HepG2 (cell line): Measurements from ENCODE around the gene RLN3. TPM values are rescaled to one million over a fixed set of nuclear protein-coding genes. Genes with fewer than 3 reads are reported as not detected.

ENCODE experiments used
- ATAC-seq: fragments of 200-7000 bp; cut with Tn5 transposase; 3 replicates; pipeline ENCODE4 v1.9.1; 2020; ENCODE audit warnings: mild to moderate bottlenecking, moderate library complexity
- BruUV-seq: library from RNA; stranded (reverse); fragments of 400-500 nt; replicated peaks from 2 replicates; lab custom pipeline; 2021; lab: Mats Ljungman, UMichigan
- CTCF ChIA-PET: fragments of 300-600 bp; formaldehyde crosslinking; extraction: SDS; loops from one replicate; lab custom pipeline; 2021; ENCODE audit warnings: low total read pairs, inconsistent platforms, low intra/inter-chr PET ratio; lab: Yijun Ruan, JAX
- POLR2A ChIA-PET: fragments of 350-600 bp; sonication (Branson Sonifier 250); formaldehyde crosslinking; loops from one replicate; lab custom pipeline; 2020; ENCODE audit warnings: antibody characterized with exemption, inconsistent platforms; lab: Yijun Ruan, JAX
- DNase-seq: peaks from one replicate; pipeline ENCODE4 v3.0.0-alpha.2; 2015; ENCODE audit warnings: low spot score
- FAIRE-seq: peaks from 3 replicates; lab custom pipeline; 2011; peaks lifted over from hg19 to GRCh38; lab: Jason Lieb, UNC
- H2AFZ ChIP-seq: one replicate; pipeline ENCODE4 v1.6.1; 2011; ENCODE audit warnings: low read length, inconsistent platforms
- H3K27ac ChIP-seq: fragments of 300-600 bp; 3 replicates; pipeline ENCODE4 v1.8.0; 2011; ENCODE audit warnings: mixed run types, mild to moderate bottlenecking, mixed read lengths, low read length, inconsistent platforms; ENCODE audit not compliant: insufficient read depth; ENCODE audit errors: extremely low read length
- H3K27me3 ChIP-seq, 2 experiments: fragments of 200-600 bp in 1 of 2; 2 replicates in 1 of 2; 3 replicates in 1 of 2; pipeline versions ENCODE4 v1.6.0 to v1.8.0; 2011; ENCODE audit warnings: low read length in 2 of 2, mild to moderate bottlenecking in 2 of 2, moderate library complexity in 2 of 2, inconsistent platforms in 1 of 2; ENCODE audit not compliant: insufficient read depth in 2 of 2, control insufficient read depth in 1 of 2
- H3K36me3 ChIP-seq, 2 experiments: fragments of 200-600 bp in 1 of 2; replicated peaks in 1 of 2; 2 replicates in 1 of 2; 3 replicates in 1 of 2; pipeline versions ENCODE4 v1.5.1 to v1.8.0; 2011; ENCODE audit warnings: low read length in 2 of 2, inconsistent platforms in 1 of 2; ENCODE audit not compliant: insufficient read depth in 2 of 2, control insufficient read depth in 1 of 2
- H3K4me1 ChIP-seq: 2 replicates; pipeline ENCODE4 v1.5.1; 2012; ENCODE audit warnings: low read length, inconsistent platforms; ENCODE audit not compliant: insufficient read depth
- H3K4me2 ChIP-seq: 2 replicates; pipeline ENCODE4 v1.6.0; 2011; ENCODE audit warnings: low read depth, low read length, inconsistent platforms
- H3K4me3 ChIP-seq, 3 experiments: fragments of 200-600 bp in 1 of 3; sonication (generic), shearing (Covaris generic) in 1 of 3; replicated peaks in 1 of 3; 2 replicates each; pipeline ENCODE4 v1.5.1; 2011 to 2016; ENCODE audit warnings: low read length in 3 of 3, inconsistent platforms in 2 of 3, low read depth in 2 of 3, mild to moderate bottlenecking in 2 of 3, control low read depth in 1 of 3, mixed read lengths in 1 of 3; ENCODE audit not compliant: insufficient read depth in 1 of 3
- H3K79me2 ChIP-seq: one replicate; pipeline ENCODE4 v1.6.1; 2011; ENCODE audit warnings: low read length, inconsistent platforms; ENCODE audit not compliant: insufficient read depth
- H3K9ac ChIP-seq: 2 replicates; pipeline ENCODE4 v1.6.0; 2011; ENCODE audit warnings: mild to moderate bottlenecking, low read depth, low read length, inconsistent platforms; ENCODE audit not compliant: insufficient read depth
- H3K9me3 ChIP-seq: 2 replicates; pipeline ENCODE4 v1.5.1; 2012; ENCODE audit warnings: mild to moderate bottlenecking, low read length
- H4K20me1 ChIP-seq: 2 replicates; pipeline ENCODE4 v1.6.0; 2011; ENCODE audit warnings: inconsistent platforms, mild to moderate bottlenecking, low read length, moderate library complexity; ENCODE audit not compliant: insufficient read depth
- ATF7 ChIP-seq, 2 experiments: fragments of 450-650 bp in 1 of 2; sonication (generic) in 1 of 2; formaldehyde crosslinking in 1 of 2; IDR thresholded peaks; 2 replicates each; pipeline versions ENCODE4 v1.4.0 to v1.6.1; 2016 to 2020; ENCODE audit warnings: antibody characterized with exemption in 1 of 2, mild to moderate bottlenecking in 1 of 2, missing genetic modification reagents in 1 of 2
- FOXJ3 ChIP-seq: sonication (generic); formaldehyde crosslinking; IDR thresholded peaks from 2 replicates; pipeline ENCODE4 v1.4.0; 2020; ENCODE audit warnings: missing genetic modification reagents, mild to moderate bottlenecking, borderline replicate concordance
- NCOA1 ChIP-seq: sonication (generic); formaldehyde crosslinking; IDR thresholded peaks from 2 replicates; pipeline ENCODE4 v1.9.0; 2021; ENCODE audit warnings: missing genetic modification reagents
- NFYB ChIP-seq: sonication (generic); formaldehyde crosslinking; IDR thresholded peaks from 2 replicates; pipeline ENCODE4 v1.4.0; 2020; ENCODE audit warnings: missing genetic modification reagents
- NPAS2 ChIP-seq: sonication (generic); formaldehyde crosslinking; IDR thresholded peaks from 2 replicates; pipeline ENCODE4 v1.8.0; 2022; ENCODE audit warnings: mild to moderate bottlenecking, missing genetic modification reagents, borderline replicate concordance
- ZFP36 ChIP-seq: fragments of 150-350 bp; IDR thresholded peaks from 2 replicates; pipeline ENCODE4 v1.6.1; 2018; ENCODE audit warnings: borderline replicate concordance, low read length, low read depth; ENCODE audit not compliant: partially characterized antibody
- ZFP82 ChIP-seq: sonication (generic); formaldehyde crosslinking; IDR thresholded peaks from 2 replicates; pipeline ENCODE4 v1.5.1; 2020; ENCODE audit warnings: mild to moderate bottlenecking, missing genetic modification reagents, borderline replicate concordance
- ZKSCAN8 ChIP-seq: IDR thresholded peaks from 2 replicates; pipeline ENCODE4 v1.6.1; 2016; ENCODE audit warnings: borderline replicate concordance, missing genetic modification reagents, missing compliant biosample characterization
- ZNF33B ChIP-seq: sonication (generic); formaldehyde crosslinking; IDR thresholded peaks from 2 replicates; pipeline ENCODE4 v1.5.1; 2020; ENCODE audit warnings: mild to moderate bottlenecking, missing genetic modification reagents
- ZNF34 ChIP-seq: sonication (generic); formaldehyde crosslinking; IDR thresholded peaks from 2 replicates; pipeline ENCODE4 v1.4.0; 2020; ENCODE audit warnings: mild to moderate bottlenecking, missing genetic modification reagents, borderline replicate concordance
- ZNF552 ChIP-seq: sonication (generic); formaldehyde crosslinking; IDR thresholded peaks from 2 replicates; pipeline ENCODE4 v1.9.0; 2022; ENCODE audit warnings: missing genetic modification reagents, mild to moderate bottlenecking, borderline replicate concordance
- ZNF605 ChIP-seq: sonication (generic); formaldehyde crosslinking; IDR thresholded peaks from 2 replicates; pipeline ENCODE4 v1.8.0; 2022; ENCODE audit warnings: mild to moderate bottlenecking, missing genetic modification reagents
- WGBS: methylation state at CpG from one replicate; pipeline ENCODE4 v1.1.6; 2017; ENCODE audit warnings: low lambda C conversion rate; 5-methylcytosine and 5-hydroxymethylcytosine counted together
- in situ Hi-C: cut with HindIII; loops from 2 replicates; pipeline ENCODE4 v1.10.0; 2017; ENCODE audit warnings: low pct_unique_long_range_greater_than_20kb; ENCODE audit not compliant: extremely low pct_ligation_motif_present
- intact Hi-C: fragments of 100-400 bp; cut with micrococcal nuclease; formaldehyde crosslinking; loops from one replicate; pipeline ENCODE4 v1.10.0; 2022; ENCODE audit not compliant: unreplicated experiment
- polyA plus RNA-seq, 8 experiments: library from polyadenylated mRNA; depleted of rRNA in 3 of 8; stranded (reverse) in 7 of 8; unstranded in 1 of 8; fragments of >200 nt; fragmentation: Illumina TruSeq in 4 of 8; extraction: Trizol in 4 of 8; gene quantifications; 2 replicates each; pipeline versions ENCODE4 v1.2.1 to v1.2.3, GENCODE V29; 2011 to 2016; ENCODE audit warnings: low read depth in 4 of 8, missing spikeins in 1 of 8, mixed read lengths in 1 of 8; ENCODE audit not compliant: insufficient read depth in 1 of 8
- total RNA-seq, 5 experiments: library from RNA; depleted of rRNA; stranded (reverse); fragments of >200 nt; fragmentation: Illumina TruSeq; extraction: Trizol; gene quantifications; 2 replicates each; pipeline ENCODE4 v1.2.3, GENCODE V29; 2016; ENCODE audit warnings: low read depth in 1 of 5
- TF ChIP-seq, protein P1 (sequence below): sonication (generic); formaldehyde crosslinking; IDR thresholded peaks from 2 replicates; pipeline ENCODE4 v1.9.0; 2021; ENCODE audit warnings: mild to moderate bottlenecking, missing genetic modification reagents

RLN3 gene
- total and polyA plus RNA-seq, 2 of the 13 experiments (the other 11 are each of a cell fraction or from before 2014, with no cell fraction given): not detected

DNA sequence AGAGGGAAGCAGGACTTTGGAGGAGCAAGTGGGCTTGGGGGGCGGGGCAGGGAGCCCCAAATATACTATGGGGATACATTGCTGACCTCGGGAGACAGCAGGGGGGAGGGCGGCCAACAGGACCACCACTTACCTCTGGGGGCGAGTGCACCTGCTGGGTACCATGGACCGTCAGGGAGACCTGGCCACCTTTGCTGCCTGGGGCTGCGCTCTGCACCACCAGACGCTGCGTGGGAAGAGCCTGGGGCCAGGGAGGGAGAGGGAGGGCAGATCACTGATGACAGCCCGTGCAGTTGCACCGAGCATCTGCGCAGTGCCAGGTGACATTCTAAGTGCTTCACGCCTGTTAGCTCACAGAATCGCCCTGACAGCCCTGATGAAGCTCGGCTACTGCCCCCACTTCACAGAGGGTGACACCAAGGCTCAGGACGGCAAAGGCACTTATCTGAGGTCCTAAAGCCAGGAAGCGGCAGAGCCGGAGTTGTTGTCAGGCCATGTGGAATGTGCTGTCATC lies 45.9 kb upstream of the RLN3 start:
- no peaks in the 10 kb centered on the region for H3K27me3 ChIP-seq
- BruUV-seq: no TSS peak
- CTCF ChIA-PET: no interaction called here
- H3K4me3 ChIP-seq: no peak overlapping the region
- H2AFZ ChIP-seq: no peak overlapping the region
- H3K27ac ChIP-seq: no peak overlapping the region
- POLR2A ChIA-PET: no interaction called here
- peaks cover 5 to 12% of the 10 kb centered on the region in 2 experiments; a peak in 3 of 5 replicates for H3K36me3 ChIP-seq
- WGBS: 97% methylated on average over 10 of the region's 17 CpGs
- no peaks in the 10 kb centered on the region for H3K9me3 ChIP-seq
- H4K20me1 ChIP-seq: no peaks in the 10 kb centered on the region
- no peak for ATAC-seq
- no peak overlapping the region for H3K9ac ChIP-seq
- intact Hi-C loops: no loop called here
- TF ChIP-seq ZNF34 (CRISPR knock-in tag): no peak
- no peak for TF ChIP-seq ZNF605 (CRISPR knock-in tag)
- no peak for TF ChIP-seq ZNF552 (CRISPR knock-in tag)
- no peak for TF ChIP-seq ATF7 (IDR thresholded peaks at IDR 0.05)
- TF ChIP-seq ATF7 (CRISPR knock-in tag; IDR thresholded peaks at IDR 0.05): no peak
- TF ChIP-seq FOXJ3 (CRISPR knock-in tag): no peak
- peaks cover 22% of the 10 kb centered on the region for H3K4me1 ChIP-seq
- DNase-seq: no peak
- FAIRE-seq: no peak
- H3K79me2 ChIP-seq: no peaks in the 10 kb centered on the region
- H3K4me2 ChIP-seq: no peak overlapping the region
- in situ Hi-C loops: no loop called here

DNA sequence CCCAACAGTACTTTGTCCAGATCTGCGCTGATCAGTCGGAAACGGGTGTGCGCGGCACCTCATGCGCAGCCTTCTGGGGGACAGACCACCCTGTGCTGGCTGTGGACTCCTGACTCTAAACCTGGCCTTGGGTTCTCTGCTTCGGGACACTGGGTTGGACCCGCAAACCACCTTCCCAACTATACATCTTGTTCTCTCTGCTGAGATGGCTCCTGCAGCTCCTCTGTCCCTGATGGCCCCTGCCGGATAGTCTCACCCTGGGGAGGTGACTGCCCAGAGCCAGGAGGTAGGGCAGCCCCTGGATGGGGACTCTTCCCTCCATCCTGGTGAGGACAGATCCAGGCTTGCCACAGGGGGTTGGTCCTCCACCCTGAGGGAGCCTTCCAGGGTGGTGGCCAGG lies 45.2 kb upstream of the RLN3 start:
- no peaks in the 10 kb centered on the region for H4K20me1 ChIP-seq
- FAIRE-seq: no peak
- no peaks in the 10 kb centered on the region for H3K79me2 ChIP-seq
- no peak overlapping the region for H3K9ac ChIP-seq
- ATAC-seq: no peak
- POLR2A ChIA-PET: no interaction called here
- in situ Hi-C loops (no loop called here), intact Hi-C loops (no loop called here)
- H3K4me2 ChIP-seq: no peak overlapping the region
- H2AFZ ChIP-seq: no peak overlapping the region
- H3K27me3 ChIP-seq: no peaks in the 10 kb centered on the region
- peaks cover 22% of the 10 kb centered on the region for H3K4me1 ChIP-seq
- H3K36me3 ChIP-seq: peaks cover 5 to 12% of the 10 kb centered on the region in 2 experiments; a peak in 3 of 5 replicates
- H3K4me3 ChIP-seq: no peak overlapping the region
- H3K27ac ChIP-seq: no peak overlapping the region
- no peak for DNase-seq
- BruUV-seq: no TSS peak
- no peaks in the 10 kb centered on the region for H3K9me3 ChIP-seq
- CTCF ChIA-PET: no interaction called here
- WGBS: 91% methylated on average over 6 of the region's 9 CpGs
- TF ChIP-seq NFYB (CRISPR knock-in tag): no peak
- no peak for TF ChIP-seq NCOA1 (CRISPR knock-in tag)
- TF ChIP-seq ZNF33B (CRISPR knock-in tag): no peak
- TF ChIP-seq, protein P1, sequence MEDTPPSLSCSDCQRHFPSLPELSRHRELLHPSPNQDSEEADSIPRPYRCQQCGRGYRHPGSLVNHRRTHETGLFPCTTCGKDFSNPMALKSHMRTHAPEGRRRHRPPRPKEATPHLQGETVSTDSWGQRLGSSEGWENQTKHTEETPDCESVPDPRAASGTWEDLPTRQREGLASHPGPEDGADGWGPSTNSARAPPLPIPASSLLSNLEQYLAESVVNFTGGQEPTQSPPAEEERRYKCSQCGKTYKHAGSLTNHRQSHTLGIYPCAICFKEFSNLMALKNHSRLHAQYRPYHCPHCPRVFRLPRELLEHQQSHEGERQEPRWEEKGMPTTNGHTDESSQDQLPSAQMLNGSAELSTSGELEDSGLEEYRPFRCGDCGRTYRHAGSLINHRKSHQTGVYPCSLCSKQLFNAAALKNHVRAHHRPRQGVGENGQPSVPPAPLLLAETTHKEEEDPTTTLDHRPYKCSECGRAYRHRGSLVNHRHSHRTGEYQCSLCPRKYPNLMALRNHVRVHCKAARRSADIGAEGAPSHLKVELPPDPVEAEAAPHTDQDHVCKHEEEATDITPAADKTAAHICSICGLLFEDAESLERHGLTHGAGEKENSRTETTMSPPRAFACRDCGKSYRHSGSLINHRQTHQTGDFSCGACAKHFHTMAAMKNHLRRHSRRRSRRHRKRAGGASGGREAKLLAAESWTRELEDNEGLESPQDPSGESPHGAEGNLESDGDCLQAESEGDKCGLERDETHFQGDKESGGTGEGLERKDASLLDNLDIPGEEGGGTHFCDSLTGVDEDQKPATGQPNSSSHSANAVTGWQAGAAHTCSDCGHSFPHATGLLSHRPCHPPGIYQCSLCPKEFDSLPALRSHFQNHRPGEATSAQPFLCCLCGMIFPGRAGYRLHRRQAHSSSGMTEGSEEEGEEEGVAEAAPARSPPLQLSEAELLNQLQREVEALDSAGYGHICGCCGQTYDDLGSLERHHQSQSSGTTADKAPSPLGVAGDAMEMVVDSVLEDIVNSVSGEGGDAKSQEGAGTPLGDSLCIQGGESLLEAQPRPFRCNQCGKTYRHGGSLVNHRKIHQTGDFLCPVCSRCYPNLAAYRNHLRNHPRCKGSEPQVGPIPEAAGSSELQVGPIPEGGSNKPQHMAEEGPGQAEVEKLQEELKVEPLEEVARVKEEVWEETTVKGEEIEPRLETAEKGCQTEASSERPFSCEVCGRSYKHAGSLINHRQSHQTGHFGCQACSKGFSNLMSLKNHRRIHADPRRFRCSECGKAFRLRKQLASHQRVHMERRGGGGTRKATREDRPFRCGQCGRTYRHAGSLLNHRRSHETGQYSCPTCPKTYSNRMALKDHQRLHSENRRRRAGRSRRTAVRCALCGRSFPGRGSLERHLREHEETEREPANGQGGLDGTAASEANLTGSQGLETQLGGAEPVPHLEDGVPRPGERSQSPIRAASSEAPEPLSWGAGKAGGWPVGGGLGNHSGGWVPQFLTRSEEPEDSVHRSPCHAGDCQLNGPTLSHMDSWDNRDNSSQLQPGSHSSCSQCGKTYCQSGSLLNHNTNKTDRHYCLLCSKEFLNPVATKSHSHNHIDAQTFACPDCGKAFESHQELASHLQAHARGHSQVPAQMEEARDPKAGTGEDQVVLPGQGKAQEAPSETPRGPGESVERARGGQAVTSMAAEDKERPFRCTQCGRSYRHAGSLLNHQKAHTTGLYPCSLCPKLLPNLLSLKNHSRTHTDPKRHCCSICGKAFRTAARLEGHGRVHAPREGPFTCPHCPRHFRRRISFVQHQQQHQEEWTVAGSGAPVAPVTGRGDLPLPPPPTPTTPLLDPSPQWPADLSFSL (CRISPR knock-in tag): no peak
- no peak for TF ChIP-seq ZFP82 (CRISPR knock-in tag)
- no peak for TF ChIP-seq NPAS2 (CRISPR knock-in tag)
- TF ChIP-seq ZFP36: no peak
- no peak for TF ChIP-seq ZKSCAN8 (CRISPR knock-in tag)
